Adipose tissue (tissue), 3 donors: Measurements from ENCODE around the gene OLIG1. TPM values are rescaled to one million over a fixed set of nuclear protein-coding genes. Genes with fewer than 3 reads are reported as not detected.

Experiments
- H3K27ac ChIP-seq: one replicate; pipeline ENCODE4 v1.5.1; 2013; ENCODE audit warnings: low read depth, low read length
- WGBS, 3 donors: extraction: QIAGEN DNeasy Blood & Tissue Kit; methylation state at CpG; one replicate each; pipeline ENCODE4 v1.1.7; 2013; 5-methylcytosine and 5-hydroxymethylcytosine counted together
- polyA plus RNA-seq, 3 donors: library from polyadenylated mRNA; stranded (reverse); fragments of 200-250 nt; gene quantifications; one replicate each; pipeline ENCODE4 v1.2.3, GENCODE V29; 2013
- donor health status: healthy with polysubstance abuse.
- donor health status: Bipolar disorder and iron deficiency.
- donor health status: healthy.

Gene OLIG1
- polyA plus RNA-seq, 3 donors: 0.07 to 0.67 (median 0.28) TPM

- no peak overlapping the region for H3K27ac ChIP-seq
- 59 to 68% (median 60%) methylated on average over 5 of the region's 5 CpGs for WGBS, 3 donors
These were observed 13.9 kb upstream of the OLIG1 start for GRCh38 chr21:33055991-33056390.

GRCh38 chr21:33057385-33057940 is 12.5 kb upstream of the OLIG1 start:
- no peak overlapping the region for H3K27ac ChIP-seq
- 82 to 88% (median 87%) methylated on average over 11 of the region's 11 CpGs for WGBS, 3 donors

- H3K27ac ChIP-seq: no peak overlapping the region
- 38 to 60% (median 56%) methylated on average over 6 of the region's 6 CpGs for WGBS, 3 donors
These were observed 11.4 kb upstream of the OLIG1 start for GRCh38 chr21:33058527-33058926.

- 35 to 49% (median 48%) methylated on average over 6 of the region's 6 CpGs for WGBS, 3 donors
- no peak overlapping the region for H3K27ac ChIP-seq
These were observed 11.0 kb upstream of the OLIG1 start for GRCh38 chr21:33058957-33059356.

- WGBS, 3 donors: 19 to 31% (median 22%) methylated on average over 2 of the region's 2 CpGs
- H3K27ac ChIP-seq: no peak overlapping the region
These were observed 10.5 kb upstream of the OLIG1 start for GRCh38 chr21:33059380-33059841.

- 89 to 95% (median 89%) methylated on average over 4 of the region's 4 CpGs for WGBS, 3 donors
- no peak overlapping the region for H3K27ac ChIP-seq
These were observed 8.7 kb upstream of the OLIG1 start for GRCh38 chr21:33061233-33061632.

GRCh38 chr21:33063375-33063883 is 6.5 kb upstream of the OLIG1 start:
- WGBS, 3 donors: 76 to 87% (median 78%) methylated on average over 5 of the region's 5 CpGs
- no peak overlapping the region for H3K27ac ChIP-seq

GRCh38 chr21:33063907-33064622 is 5.9 kb upstream of the OLIG1 start:
- WGBS, 3 donors: 29 to 46% (median 40%) methylated on average over 14 of the region's 14 CpGs

GRCh38 chr21:33064623-33065390 is 5.1 kb upstream of the OLIG1 start:
- 30 to 48% (median 31%) methylated on average over 18 of the region's 18 CpGs for WGBS, 3 donors
- no peak overlapping the region for H3K27ac ChIP-seq

More at GRCh38 chr21:33063907-33064622, 5.9 kb upstream of the OLIG1 start:
- H3K27ac ChIP-seq: no peak overlapping the region

GRCh38 chr21:33067043-33067442 is 2.9 kb upstream of the OLIG1 start:
- H3K27ac ChIP-seq: no peak overlapping the region
- WGBS, 3 donors: 78 to 87% (median 82%) methylated on average over 7 of the region's 7 CpGs

GRCh38 chr21:33067457-33067856 is 2.5 kb upstream of the OLIG1 start:
- WGBS, 3 donors: 31 to 60% (median 43%) methylated on average over 4 of the region's 4 CpGs
- no peak overlapping the region for H3K27ac ChIP-seq

GRCh38 chr21:33069243-33069642 is 698 bp upstream of the OLIG1 start:
- WGBS, 3 donors: 60 to 67% (median 64%) methylated on average over 5 of the region's 5 CpGs
- H3K27ac ChIP-seq: no peak overlapping the region

GRCh38 chr21:33069645-33069993 is 322 bp upstream of the OLIG1 start:
- no peak overlapping the region for H3K27ac ChIP-seq
- WGBS, 3 donors: 2 to 4% (median 3%) methylated on average over 11 of the region's 11 CpGs

- no peak overlapping the region for H3K27ac ChIP-seq
- 0 to 2% (median 0%) methylated on average over 34 to 44 of the region's 44 CpGs for WGBS, 3 donors
These were observed 730 bp downstream of the OLIG1 start for GRCh38 chr21:33070744-33070997.

GRCh38 chr21:33070998-33071769 is 1.2 kb downstream of the OLIG1 start:
- H3K27ac ChIP-seq: no peak overlapping the region
- WGBS, 3 donors: 1 to 2% (median 1%) methylated on average over 67 to 69 of the region's 69 CpGs

GRCh38 chr21:33071770-33072306 is 1.9 kb downstream of the OLIG1 start:
- WGBS, 3 donors: 2 to 3% (median 3%) methylated on average over 38 of the region's 38 CpGs
- no peak overlapping the region for H3K27ac ChIP-seq

- no peak overlapping the region for H3K27ac ChIP-seq
- 75 to 81% (median 79%) methylated on average over 4 of the region's 4 CpGs for WGBS, 3 donors
These were observed 3.7 kb downstream of the OLIG1 start for GRCh38 chr21:33073636-33074035.

GRCh38 chr21:33075128-33075527 is 5.2 kb downstream of the OLIG1 start:
- whole genome bisulfite sequencing, 3 donors: 34 to 41% (median 34%) methylated on average over 9 of the region's 9 CpGs

More at GRCh38 chr21:33075128-33075527, 5.2 kb downstream of the OLIG1 start:
- no peak overlapping the region for H3K27ac ChIP-seq
